GM19467 (cell line): ENCODE results near the gene CLCNKA.
"Not testable (repeated sequence)": the region's sequence is repeated elsewhere in the genome, so short reads cannot be mapped to it uniquely, and the experiment has no call there.

ENCODE experiments used
- ATAC-seq: cut with Tn5 transposase; IDR thresholded peaks from one replicate; pipeline ENCODE4 v1.9.1; 2021; ENCODE audit warnings: mild to moderate bottlenecking, moderate library complexity; ENCODE audit not compliant: unreplicated experiment

CLCNKA gene

DNA sequence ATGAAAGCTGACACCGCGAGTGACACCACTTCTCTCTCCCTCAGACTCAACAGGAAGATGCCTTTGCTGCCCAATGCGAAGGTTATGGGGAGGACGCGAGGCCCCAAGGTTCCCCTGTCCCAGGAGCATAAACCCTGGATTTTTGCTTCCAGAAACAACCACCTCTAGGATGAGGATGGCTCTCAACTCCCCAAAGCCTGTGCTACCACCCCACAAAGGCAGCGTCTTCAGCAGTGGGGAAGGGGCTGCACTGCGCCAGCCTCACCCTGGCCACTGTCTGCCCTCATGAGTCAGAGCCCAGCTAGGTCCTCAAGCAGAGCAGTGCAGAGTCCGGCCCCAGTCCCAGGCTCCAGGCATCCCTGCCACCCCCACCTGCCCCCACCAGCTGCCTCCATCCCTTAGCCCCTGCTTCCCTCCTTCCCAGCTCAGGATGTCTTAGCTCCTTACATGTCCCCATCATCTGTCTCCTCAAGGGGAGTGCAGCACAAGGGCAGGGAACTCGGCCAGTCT is 24.7 kb upstream of the CLCNKA start:
- ATAC-seq = no peak

- ATAC-seq = no peak
These were observed 24.1 kb upstream of the CLCNKA start for GRCh38 chr1:15997637-15998280.

DNA sequence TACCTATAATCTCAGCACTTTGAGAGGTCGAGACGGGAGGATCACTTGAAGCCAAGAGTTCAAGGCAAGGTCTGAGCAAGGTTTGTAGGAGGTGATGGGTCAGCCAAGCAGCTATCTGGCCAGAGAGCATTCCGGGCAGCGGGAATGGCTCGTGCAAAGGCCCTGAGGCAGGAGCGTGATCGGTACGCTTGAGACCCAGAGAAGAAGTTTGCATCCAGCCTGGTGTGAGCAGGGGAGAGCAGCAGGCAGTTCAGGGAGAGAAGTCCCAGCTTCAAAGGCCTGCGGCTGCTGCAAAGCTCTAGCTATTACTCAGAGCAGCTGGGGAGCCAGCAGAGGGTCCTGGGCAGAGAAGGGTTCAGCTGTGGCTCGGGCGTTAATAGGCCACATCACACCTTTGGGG is 22.9 kb upstream of the CLCNKA start:
- ATAC-seq = no peak

DNA sequence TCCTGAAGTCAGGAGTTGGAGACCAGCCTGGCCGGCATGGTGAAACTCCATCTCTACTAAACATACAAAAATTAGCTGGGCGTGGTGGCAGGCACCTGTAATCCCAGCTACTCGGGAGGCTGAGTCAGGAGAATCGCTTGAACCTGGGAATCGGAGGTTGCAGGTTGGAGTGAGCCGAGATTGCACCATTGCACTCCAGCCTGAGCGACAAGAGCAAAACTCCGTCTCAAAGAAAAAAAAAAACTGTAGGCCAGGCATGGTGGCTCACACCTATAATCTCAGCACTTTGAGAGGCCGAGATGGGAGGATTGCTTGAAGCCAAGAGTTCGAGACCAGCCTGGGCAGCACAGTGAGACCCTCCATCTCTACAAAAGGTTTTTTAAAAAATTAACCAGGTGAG is 20.6 kb upstream of the CLCNKA start:
- not testable (repeated sequence) for ATAC-seq

DNA sequence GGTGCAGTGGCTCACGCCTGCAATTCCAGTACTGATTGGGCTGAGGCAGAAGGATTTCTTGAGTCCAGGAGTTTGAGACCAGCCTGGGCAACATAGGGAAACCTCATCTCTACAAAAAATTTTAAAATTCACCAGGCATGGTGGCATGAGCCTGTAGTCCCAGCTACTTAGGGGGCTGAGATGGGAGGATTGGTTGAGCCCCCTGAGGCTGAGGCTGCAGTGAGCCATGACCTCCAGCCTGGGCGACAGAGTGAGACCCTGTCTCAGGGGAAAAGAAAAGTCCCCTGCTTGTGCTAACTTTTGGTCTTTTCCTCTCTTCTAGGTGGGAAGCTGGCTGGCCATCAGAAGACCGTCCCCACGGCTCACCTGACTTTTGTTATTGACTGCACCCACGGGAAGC is 16.2 kb upstream of the CLCNKA start:
- ATAC-seq = no peak

DNA sequence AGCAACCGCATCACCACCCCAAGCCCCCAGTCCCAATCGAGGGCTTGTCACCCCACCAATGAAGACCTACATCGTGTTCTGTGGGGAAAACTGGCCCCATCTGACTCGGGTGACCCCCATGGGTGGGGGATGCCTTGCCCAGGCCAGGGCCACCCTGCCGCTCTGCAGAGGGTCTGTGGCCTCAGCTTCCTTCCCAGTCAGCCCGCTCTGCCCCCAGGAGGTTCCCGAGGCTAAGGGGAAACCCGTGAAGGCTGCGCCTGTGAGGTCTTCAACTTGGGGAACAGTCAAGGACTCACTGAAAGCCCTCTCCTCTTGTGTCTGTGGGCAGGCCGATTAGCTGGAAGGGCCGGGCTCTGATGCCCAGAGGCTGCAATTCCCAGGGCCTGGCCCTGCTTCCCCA is 15.8 kb upstream of the CLCNKA start:
- ATAC-seq = no peak

- no peak for ATAC-seq
These were observed 15.0 kb upstream of the CLCNKA start for GRCh38 chr1:16006552-16007485.

DNA sequence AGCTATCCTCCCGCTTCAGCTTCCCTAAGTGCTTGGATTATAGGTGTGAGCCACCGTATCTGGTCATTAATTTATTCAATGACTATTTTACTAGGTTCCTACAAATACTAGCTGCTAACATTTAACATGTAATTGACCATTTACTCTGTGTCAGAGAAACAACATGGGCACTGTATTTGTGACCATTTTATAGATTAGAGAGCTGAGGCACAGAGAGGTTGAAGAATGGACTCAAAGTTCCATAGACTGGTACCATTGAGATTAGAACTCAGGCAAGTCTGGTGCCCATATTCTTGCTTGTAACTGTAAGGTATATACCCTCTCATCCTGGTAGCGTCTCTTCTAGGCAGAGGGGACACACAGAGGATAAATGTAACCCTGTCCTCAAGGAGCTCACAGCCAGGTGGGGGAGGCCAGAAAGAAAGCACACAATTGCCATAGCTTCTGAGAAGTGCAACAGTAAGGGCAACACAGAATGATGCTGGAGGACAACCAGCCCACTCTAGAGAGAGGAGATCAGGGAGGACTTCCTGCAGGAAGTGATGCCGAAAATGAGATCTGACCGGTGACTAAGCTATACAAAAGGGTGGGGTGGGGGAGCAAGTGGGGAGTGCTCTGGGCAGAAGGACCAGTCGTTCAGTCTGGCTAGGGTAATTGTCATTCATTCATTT is 14.0 kb upstream of the CLCNKA start:
- no peak for ATAC-seq

DNA sequence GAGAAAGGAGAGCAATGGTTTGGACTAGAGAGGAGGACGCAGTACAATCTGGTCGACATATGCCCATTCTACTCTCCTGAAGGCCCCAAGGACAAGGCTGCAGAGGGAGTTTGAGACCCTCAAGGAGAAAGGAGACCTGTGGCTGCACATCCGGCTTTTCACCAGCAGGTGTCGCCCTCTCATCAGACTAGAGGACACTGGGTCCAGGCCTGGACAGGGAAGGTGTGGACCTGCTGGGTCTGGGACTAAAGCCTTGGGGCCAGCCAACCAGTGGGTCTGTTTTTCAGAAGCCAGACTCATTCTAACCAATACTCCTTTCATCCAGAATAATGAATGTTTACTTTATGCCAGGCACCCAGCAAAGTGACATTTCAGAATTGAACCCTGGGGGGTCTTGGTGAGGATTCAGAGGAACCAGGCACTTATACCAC is 12.8 kb upstream of the CLCNKA start:
- ATAC-seq = no peak

GRCh38 chr1:16009678-16010077 is 12.2 kb upstream of the CLCNKA start:
- no peak for ATAC-seq

- ATAC-seq = no peak
These were observed 11.0 kb upstream of the CLCNKA start for GRCh38 chr1:16010837-16011236.

GRCh38 chr1:16011936-16012589 is 9.8 kb upstream of the CLCNKA start:
- no peak for ATAC-seq

- no peak for ATAC-seq
These were observed 9.1 kb upstream of the CLCNKA start for GRCh38 chr1:16012590-16013219.

GRCh38 chr1:16013220-16013907 is 8.5 kb upstream of the CLCNKA start:
- no peak for ATAC-seq

DNA sequence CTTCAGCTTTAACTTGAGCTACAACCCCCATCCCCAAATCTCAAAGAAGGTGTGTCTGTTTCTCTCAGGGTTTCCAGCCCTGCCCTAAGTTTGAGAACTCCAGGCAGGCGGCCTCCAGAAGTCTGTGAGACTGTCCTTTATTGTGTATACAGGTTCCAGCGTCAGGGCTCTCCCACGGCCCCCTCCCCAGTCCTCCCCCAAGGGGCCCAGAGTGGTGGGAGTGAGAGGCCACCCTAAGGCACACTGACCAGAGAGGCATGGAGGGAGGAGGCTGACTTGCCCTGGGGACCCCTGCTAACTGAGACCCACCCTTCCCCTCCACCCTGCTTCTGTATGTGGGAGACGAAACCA is 8.0 kb upstream of the CLCNKA start:
- no peak for ATAC-seq

DNA sequence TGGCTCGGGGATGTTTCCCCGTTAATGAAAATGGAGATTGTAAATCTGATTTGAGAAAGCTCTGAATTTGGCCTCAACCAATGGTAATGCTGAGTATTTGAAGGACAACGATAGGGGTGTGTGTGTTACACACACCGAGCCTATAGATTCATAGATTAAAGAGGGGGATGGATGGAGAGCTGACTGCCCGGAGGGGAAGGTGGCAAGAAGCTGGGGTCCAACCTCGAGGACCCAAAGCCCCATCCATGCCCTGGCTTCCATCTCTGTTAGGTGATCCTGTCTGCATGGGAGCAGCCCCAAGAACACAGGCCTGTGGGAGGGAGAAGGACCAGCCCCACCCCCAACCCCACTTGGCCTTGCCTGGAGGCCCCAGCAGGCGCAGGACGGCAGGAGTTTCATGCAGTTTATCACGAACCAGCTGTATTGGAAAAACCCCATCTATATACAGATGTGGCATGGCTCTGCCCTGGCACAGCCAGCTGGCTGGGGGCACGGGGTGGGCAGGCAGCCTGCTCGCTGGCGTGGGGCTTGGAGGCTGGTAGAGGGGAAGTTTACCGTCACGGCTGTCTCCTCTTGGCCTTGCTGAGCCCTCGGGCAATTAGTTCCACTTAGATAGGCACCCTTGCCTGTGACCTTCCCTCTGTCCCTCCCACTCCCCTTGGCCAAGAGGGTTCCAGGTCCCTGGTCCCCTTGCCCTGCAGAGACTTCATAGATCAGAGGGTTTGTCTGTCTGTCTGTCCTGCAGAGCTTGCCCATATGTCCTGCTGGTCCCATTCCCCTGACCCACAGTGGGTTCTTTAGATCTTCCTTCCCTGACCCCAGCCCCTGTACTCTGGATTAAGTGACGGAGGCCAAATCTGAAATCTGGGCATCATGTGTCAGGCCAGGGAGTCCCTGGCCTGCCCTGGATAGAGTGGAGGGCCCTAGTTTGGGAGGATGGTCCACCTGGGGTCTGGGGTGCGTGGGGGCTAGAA is 7.0 kb upstream of the CLCNKA start:
- no peak for ATAC-seq

DNA sequence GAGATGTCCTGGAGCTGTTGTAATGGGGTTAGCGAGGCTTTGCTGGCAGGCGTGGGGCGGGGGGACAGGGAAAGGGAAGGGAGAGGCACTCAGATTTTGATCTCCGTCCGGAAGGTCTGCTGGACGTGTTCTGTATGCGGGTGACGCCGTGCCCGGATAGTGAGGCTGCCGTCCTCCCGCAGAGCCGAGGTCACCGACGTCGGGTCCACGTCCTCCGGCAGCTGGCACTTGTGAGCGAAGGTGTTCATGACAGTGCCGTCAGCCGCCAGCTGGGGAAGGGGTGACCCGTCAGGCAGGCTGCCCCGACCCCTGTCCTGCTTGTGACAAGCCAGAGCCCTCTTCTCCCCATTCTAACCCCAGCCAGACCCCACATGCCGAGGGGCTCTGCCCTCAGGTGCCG is 6.3 kb upstream of the CLCNKA start:
- ATAC-seq = no peak

DNA sequence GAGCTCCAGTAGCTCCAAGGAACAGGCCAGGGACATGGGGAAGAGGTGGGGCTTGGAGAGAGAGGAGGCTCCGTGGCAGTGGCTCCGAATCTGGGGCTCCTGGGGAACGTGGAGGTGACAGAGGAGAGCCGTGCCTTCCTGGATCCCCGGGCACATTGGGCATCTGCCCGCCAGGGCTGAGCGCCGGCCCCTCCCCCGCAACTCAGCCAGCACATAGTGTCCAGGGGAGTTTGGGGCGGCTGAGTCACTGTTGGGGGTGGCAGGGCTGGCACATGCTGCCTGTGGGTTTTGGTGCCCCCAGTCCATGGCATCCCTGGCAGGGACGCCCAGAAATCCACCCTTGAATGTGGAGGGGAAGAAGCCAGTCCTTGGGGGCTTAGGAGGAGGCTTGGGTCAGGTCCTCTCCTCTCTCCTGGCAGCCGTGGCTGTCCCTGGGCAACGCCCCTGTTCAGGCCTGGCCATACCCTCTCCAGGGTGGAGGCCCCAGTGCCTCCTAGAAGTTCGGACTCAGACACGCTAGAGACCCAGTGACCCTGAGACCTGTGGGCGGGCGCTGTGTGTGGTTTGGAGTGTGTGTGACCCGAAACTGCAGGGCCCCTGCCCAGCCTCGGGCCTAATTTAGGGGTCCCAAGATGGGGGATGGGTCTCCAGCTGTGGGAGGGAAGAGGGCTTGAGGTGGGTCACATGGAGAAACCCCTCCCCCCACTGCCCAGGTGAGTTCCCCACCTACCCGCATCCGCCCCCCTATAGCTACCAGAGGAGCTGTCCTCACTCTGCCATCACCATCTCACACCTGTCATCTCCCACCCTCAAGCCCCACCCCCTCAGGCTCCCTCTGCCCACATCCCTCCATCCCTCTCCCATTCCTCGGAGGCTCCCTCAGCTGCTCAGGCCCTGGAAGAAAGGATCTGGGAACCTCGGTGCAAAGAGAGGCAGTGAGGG is 5.6 kb upstream of the CLCNKA start:
- ATAC-seq = no peak
